GM18520 (cell line): ENCODE measurements around the gene IGSF9B.

Source experiments
- ATAC-seq: cut with Tn5 transposase; IDR thresholded peaks from one replicate; pipeline ENCODE4 v1.9.1; 2021; ENCODE audit not compliant: unreplicated experiment

The IGSF9B gene

GRCh38 chr11:133940034-133940433, 16.7 kb downstream of the IGSF9B start:
- no peak for ATAC-seq

- ATAC-seq = no peak
Measured at GRCh38 chr11:133939558-133939957, 17.2 kb downstream of the IGSF9B start.

GRCh38 chr11:133938166-133938565, 18.6 kb downstream of the IGSF9B start:
- ATAC-seq = no peak

GRCh38 chr11:133937468-133937867, 19.3 kb downstream of the IGSF9B start:
- ATAC-seq = no peak

- ATAC-seq = no peak
Measured at GRCh38 chr11:133937015-133937414, 19.8 kb downstream of the IGSF9B start.

- ATAC-seq = no peak
Measured at GRCh38 chr11:133936592-133936991, 20.2 kb downstream of the IGSF9B start.

GRCh38 chr11:133936136-133936535, 20.6 kb downstream of the IGSF9B start:
- no peak for ATAC-seq

GRCh38 chr11:133935551-133935910, 21.2 kb downstream of the IGSF9B start:
- ATAC-seq = no peak

- no peak for ATAC-seq
Measured at GRCh38 chr11:133934599-133935550, 21.9 kb downstream of the IGSF9B start.

- no peak for ATAC-seq
Measured at GRCh38 chr11:133934096-133934495, 22.7 kb downstream of the IGSF9B start.

- no peak for ATAC-seq
Measured at GRCh38 chr11:133931449-133932060, 25.2 kb downstream of the IGSF9B start.

- no peak for ATAC-seq
Measured at GRCh38 chr11:133930767-133931448, 25.9 kb downstream of the IGSF9B start.

- ATAC-seq = no peak
Measured at GRCh38 chr11:133930053-133930766, 26.6 kb downstream of the IGSF9B start.

- no peak for ATAC-seq
Measured at GRCh38 chr11:133929401-133930052, 27.2 kb downstream of the IGSF9B start.

GRCh38 chr11:133928628-133929059, 28.1 kb downstream of the IGSF9B start:
- ATAC-seq = no peak

- ATAC-seq = no peak
Measured at GRCh38 chr11:133927690-133928627, 28.8 kb downstream of the IGSF9B start.

GRCh38 chr11:133926466-133927246, 30.1 kb downstream of the IGSF9B start:
- ATAC-seq = no peak

GRCh38 chr11:133925756-133926155, 31.0 kb downstream of the IGSF9B start:
- no peak for ATAC-seq

- no peak for ATAC-seq
Measured at GRCh38 chr11:133924661-133925060, 32.1 kb downstream of the IGSF9B start.
